Gastrocnemius medialis (tissue), 4 donors: ENCODE measurements around the gene FHL3. TPM values are rescaled to one million over a fixed set of nuclear protein-coding genes. Genes with fewer than 3 reads are reported as not detected.
"Not testable (repeated sequence)": the region's sequence is repeated elsewhere in the genome, so short reads cannot be mapped to it uniquely, and the experiment has no call there.

Experiments used
- ATAC-seq, 2 donors: fragments of 150-250 bp; one replicate each; pipeline ENCODE4 v1.9.1; 2016
- DNase-seq, 2 donors: peaks; one replicate each; pipeline ENCODE4 v3.0.0-alpha.2; 2019
- H3K27ac ChIP-seq, 4 donors: fragments of 200-600 bp; sonication (generic); 1 replicate in 1 of 4; 2 replicates in 3 of 4; pipeline ENCODE4 v1.5.1; 2016 to 2018; ENCODE audit warnings: mild to moderate bottlenecking in 2 of 4, moderate library complexity in 1 of 4
- H3K27me3 ChIP-seq, 3 donors: fragments of 200-600 bp; sonication (generic) in 2 of 3; 1 replicate in 1 of 3; 2 replicates in 2 of 3; pipeline versions ENCODE4 v1.5.1 to v1.6.0; 2016 to 2019; ENCODE audit warnings: mild to moderate bottlenecking in 1 of 3, moderate library complexity in 1 of 3
- H3K36me3 ChIP-seq, 2 donors: fragments of 200-600 bp; sonication (generic) in 1 of 2; one replicate each; pipeline ENCODE4 v1.5.1; 2017 to 2018
- H3K4me1 ChIP-seq, 2 donors: fragments of 200-600 bp; sonication (generic) in 1 of 2; one replicate each; pipeline ENCODE4 v1.5.1; 2016 to 2017; ENCODE audit warnings: mild to moderate bottlenecking in 2 of 2
- H3K4me3 ChIP-seq, 4 donors: fragments of 200-600 bp; sonication (generic) in 3 of 4; 1 replicate in 1 of 4; 2 replicates in 3 of 4; pipeline ENCODE4 v1.5.1; 2016 to 2019; ENCODE audit warnings: mild to moderate bottlenecking in 2 of 4
- H3K9me3 ChIP-seq, 3 donors: fragments of 200-600 bp; sonication (generic) in 2 of 3; 1 replicate in 1 of 3; 2 replicates in 2 of 3; pipeline ENCODE4 v1.5.1; 2016 to 2019
- CTCF ChIP-seq, 5 experiments: fragments of 450-650 bp in 3 of 5; fragments of 200-600 bp in 2 of 5; sonication (generic) in 2 of 5; IDR thresholded peaks in 4 of 5; conservative IDR thresholded peaks in 1 of 5; 1 replicate in 4 of 5; 2 replicates in 1 of 5; pipeline ENCODE4 v1.5.1; 2016 to 2019; ENCODE audit warnings: antibody characterized with exemption in 5 of 5, mild to moderate bottlenecking in 3 of 5, moderate library complexity in 3 of 5
- POLR2A ChIP-seq, 2 donors: fragments of 450-650 bp; IDR thresholded peaks; one replicate each; pipeline ENCODE4 v1.6.1; 2017; ENCODE audit warnings: antibody characterized with exemption in 2 of 2, mild to moderate bottlenecking in 2 of 2, moderate library complexity in 2 of 2
- in situ Hi-C, 4 donors: fragments of 200-750 bp; cut with MboI; loops; one replicate each; pipeline versions ENCODE4 v1.15.0 to v1.8.0; 2017; ENCODE audit warnings: low sequenced_read_pairs in 4 of 4
- intact Hi-C: fragments of 100-400 bp; cut with DNase I; formaldehyde crosslinking; loops from one replicate; pipeline ENCODE4 v1.15.1; 2023; ENCODE audit warnings: low total_unique reads
- total RNA-seq, 4 donors: library from RNA; depleted of rRNA; stranded (reverse); fragments of >200 nt; gene quantifications; one replicate each; pipeline versions ENCODE4 v1.1.0 to v1.2.3, GENCODE V29; 2016

Gene FHL3
- total RNA-seq, 4 donors from 2014 or later = 725 to 1,282 (median 1,051) TPM

DNA sequence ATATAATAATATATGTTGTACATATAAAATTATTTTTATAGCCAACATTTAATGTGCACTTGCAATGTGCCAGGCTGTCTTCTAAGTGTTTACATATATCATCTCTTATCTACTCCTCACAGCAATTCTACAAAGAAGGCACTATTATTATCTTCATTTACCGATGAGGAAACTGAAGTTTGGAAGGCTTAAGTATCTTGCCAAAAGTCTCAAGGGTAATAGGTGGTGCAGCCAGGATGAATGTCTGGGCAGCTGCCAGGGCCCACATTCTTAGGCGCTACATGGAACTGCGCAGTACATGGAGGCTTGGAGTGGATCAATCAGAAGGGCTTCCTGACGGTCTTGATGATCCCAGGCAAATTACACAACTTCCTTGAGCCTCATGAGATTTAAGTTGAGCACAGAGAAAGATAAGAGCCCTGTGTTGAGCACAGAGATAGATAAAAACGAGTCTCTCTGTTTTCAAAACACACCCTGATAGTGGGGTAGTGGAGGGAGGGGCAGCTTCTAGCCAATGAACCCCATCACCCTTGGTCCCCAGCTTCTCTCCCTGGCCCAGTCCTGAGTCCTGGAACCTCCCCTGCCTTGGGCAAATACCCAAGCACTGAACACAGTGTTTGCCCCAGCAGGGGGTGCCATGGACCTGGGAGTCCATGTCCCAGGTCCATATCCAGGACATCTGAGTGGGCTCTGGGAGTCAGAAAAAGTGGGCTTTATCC is 32.1 kb upstream of the FHL3 start:
- no peak for DNase-seq
- ATAC-seq = no peak
- Histone ChIP-seq H3K4me1 (no peaks in the 10 kb centered on the region), H3K27me3 (peaks cover 11 to 19% (median 12%) of the 10 kb centered on the region in 3 donors), H3K27ac (no peak overlapping the region), H3K9me3 (no peaks in the 10 kb centered on the region), H3K4me3 (no peak overlapping the region), H3K36me3 (no peaks in the 10 kb centered on the region)
- in situ Hi-C loops = no loop called here
- TF ChIP-seq POLR2A (IDR thresholded peaks at IDR 0.05) (no peak), CTCF (IDR thresholded peaks at IDR 0.05 in 4 of 5, conservative IDR thresholded peaks at IDR 0.05 in 1 of 5) (no peak)
- intact Hi-C loops = no loop called here

GRCh38 chr1:38034871-38035270 is 29.6 kb upstream of the FHL3 start:
- no peak for ATAC-seq
- H3K27me3 ChIP-seq = no peaks in the 10 kb centered on the region
- H3K4me3 ChIP-seq = no peak overlapping the region
- peaks cover 7 to 15% of the 10 kb centered on the region in 2 donors for H3K4me1 ChIP-seq
- no peaks in the 10 kb centered on the region for H3K9me3 ChIP-seq
- H3K27ac ChIP-seq = no peak overlapping the region
- no peak for TF ChIP-seq CTCF (IDR thresholded peaks at IDR 0.05 in 4 of 5, conservative IDR thresholded peaks at IDR 0.05 in 1 of 5)
- no peak for TF ChIP-seq POLR2A (IDR thresholded peaks at IDR 0.05)
- no peaks in the 10 kb centered on the region for H3K36me3 ChIP-seq
- DNase-seq = no peak
- in situ Hi-C loops = no loop called here
- intact Hi-C loops = no loop called here

GRCh38 chr1:38032992-38033391 is 27.7 kb upstream of the FHL3 start:
- ATAC-seq, DNase-seq, H3K27me3 ChIP-seq, in situ Hi-C loops, H3K4me3 ChIP-seq, intact Hi-C loops, H3K27ac ChIP-seq, H3K9me3 ChIP-seq, H3K36me3 ChIP-seq: not testable (repeated sequence)
- H3K4me1 ChIP-seq = peaks cover 25 to 34% of the 10 kb centered on the region in 2 donors

GRCh38 chr1:38031513-38031866 is 26.2 kb upstream of the FHL3 start:
- Histone ChIP-seq H3K9me3 (no peaks in the 10 kb centered on the region), H3K4me3 (no peak overlapping the region), H3K27ac (no peak overlapping the region), H3K27me3 (no peaks in the 10 kb centered on the region), H3K36me3 (no peaks in the 10 kb centered on the region), H3K4me1 (peaks cover 38 to 47% of the 10 kb centered on the region in 2 donors)
- TF ChIP-seq CTCF (IDR thresholded peaks at IDR 0.05 in 4 of 5, conservative IDR thresholded peaks at IDR 0.05 in 1 of 5) (no peak), POLR2A (IDR thresholded peaks at IDR 0.05) (no peak)
- in situ Hi-C loops = no loop called here
- no peak for ATAC-seq
- intact Hi-C loops = no loop called here
- no peak for DNase-seq

- ATAC-seq (no peak), DNase-seq (no peak)
- peaks cover 0 to 4% of the 10 kb centered on the region in 2 donors for H3K36me3 ChIP-seq
- H3K27ac ChIP-seq = peak overlapping the region; percentile 76 to 100 (median 84)
- intact Hi-C loops = no loop called here
- H3K4me3 ChIP-seq = no peak overlapping the region
- TF ChIP-seq CTCF (IDR thresholded peaks at IDR 0.05 in 4 of 5, conservative IDR thresholded peaks at IDR 0.05 in 1 of 5) (no peak), POLR2A (IDR thresholded peaks at IDR 0.05) (no peak)
- H3K27me3 ChIP-seq = no peaks in the 10 kb centered on the region
- in situ Hi-C loops = no loop called here
- H3K4me1 ChIP-seq = peaks cover 44 to 53% of the 10 kb centered on the region in 2 donors
- H3K9me3 ChIP-seq = no peaks in the 10 kb centered on the region
Observed at GRCh38 chr1:38030596-38031512, 25.5 kb upstream of the FHL3 start.
